Endothelial cell of umbilical vein (primary cell): Measurements from ENCODE around the gene SUMO4. TPM values are rescaled to one million over a fixed set of nuclear protein-coding genes. Genes with fewer than 3 reads are reported as not detected.

Experiments used
- BruUV-seq: library from RNA; stranded (reverse); fragments of 400-500 nt; replicated peaks from 2 replicates; lab custom pipeline; 2021; lab: Mats Ljungman, UMichigan
- CTCF ChIA-PET: fragments of 300-600, 350-600 bp; sonication (Branson Sonifier 250); formaldehyde crosslinking; loops from one replicate; lab custom pipeline; 2021; ENCODE audit warnings: antibody characterized with exemption, inconsistent platforms; lab: Charles Lee
- POLR2A ChIA-PET: fragments of 300-600, 350-600 bp; sonication (Branson Sonifier 250); formaldehyde crosslinking; loops from one replicate; lab custom pipeline; 2021; ENCODE audit warnings: antibody characterized with exemption, inconsistent platforms; lab: Charles Lee
- DNase-seq: peaks from one replicate; pipeline ENCODE4 v3.0.0-alpha.2; 2011; ENCODE audit warnings: low read depth, low spot score
- FAIRE-seq: peaks from 2 replicates; lab custom pipeline; 2011; peaks lifted over from hg19 to GRCh38; lab: Jason Lieb, UNC
- H2AFZ ChIP-seq: 2 replicates; pipeline ENCODE4 v1.6.0; 2012; ENCODE audit warnings: low read depth, low read length, control low read depth, inconsistent platforms
- H3K27ac ChIP-seq: 2 replicates; pipeline ENCODE4 v1.5.1; 2011; ENCODE audit warnings: low read depth, mild to moderate bottlenecking, control low read depth, low read length, moderate library complexity; ENCODE audit not compliant: insufficient read depth
- H3K27me3 ChIP-seq, 2 experiments: 2 replicates each; pipeline versions ENCODE4 v1.6.0 to v1.6.1; 2011; ENCODE audit warnings: low read length in 2 of 2, mixed read lengths in 1 of 2; ENCODE audit not compliant: control insufficient read depth in 2 of 2, insufficient read depth in 2 of 2
- H3K36me3 ChIP-seq, 2 experiments: 2 replicates in 1 of 2; 3 replicates in 1 of 2; pipeline ENCODE4 v1.5.1; 2011; ENCODE audit warnings: low read length in 2 of 2, mild to moderate bottlenecking in 1 of 2, moderate library complexity in 1 of 2; ENCODE audit not compliant: control insufficient read depth in 2 of 2, insufficient read depth in 2 of 2; ENCODE audit errors: extremely low read depth in 1 of 2
- H3K4me1 ChIP-seq: 3 replicates; pipeline ENCODE4 v1.5.1; 2011; ENCODE audit warnings: mild to moderate bottlenecking, low read length; ENCODE audit not compliant: control insufficient read depth, insufficient read depth; ENCODE audit errors: extremely low read depth
- H3K4me2 ChIP-seq: 2 replicates; pipeline ENCODE4 v1.6.1; 2011; ENCODE audit warnings: low read length, control low read depth, mixed read lengths; ENCODE audit not compliant: insufficient read depth
- H3K4me3 ChIP-seq, 3 experiments: fragments of 200-600 bp in 1 of 3; sonication (generic), shearing (Covaris generic) in 1 of 3; replicated peaks in 1 of 3; 2 replicates each; pipeline ENCODE4 v1.5.1; 2011 to 2016; ENCODE audit warnings: control low read depth in 3 of 3, low read length in 3 of 3, mild to moderate bottlenecking in 2 of 3, inconsistent platforms in 1 of 3, low read depth in 1 of 3, moderate library complexity in 1 of 3; ENCODE audit not compliant: insufficient read depth in 1 of 3
- H3K79me2 ChIP-seq: 2 replicates; pipeline ENCODE4 v1.6.0; 2012; ENCODE audit warnings: low read length, inconsistent platforms; ENCODE audit not compliant: control insufficient read depth, insufficient read depth
- H3K9ac ChIP-seq: replicated peaks from 2 replicates; pipeline ENCODE3; 2011; ENCODE audit warnings: low read length, control low read depth; ENCODE audit not compliant: insufficient read depth; ENCODE audit errors: extremely low read depth
- H3K9me1 ChIP-seq: replicated peaks from 3 replicates; pipeline ENCODE4 v1.6.0; 2011; ENCODE audit warnings: mild to moderate bottlenecking, low read length; ENCODE audit not compliant: control insufficient read depth, insufficient read depth; ENCODE audit errors: extremely low read depth
- H3K9me3 ChIP-seq: replicated peaks from 2 replicates; pipeline ENCODE4 v1.5.1; 2012; ENCODE audit warnings: low read length, inconsistent platforms; ENCODE audit not compliant: control insufficient read depth, insufficient read depth
- H4K20me1 ChIP-seq: replicated peaks from 2 replicates; pipeline ENCODE3; 2011; ENCODE audit warnings: mild to moderate bottlenecking, low read length; ENCODE audit not compliant: control insufficient read depth, insufficient read depth; ENCODE audit errors: extremely low read depth
- CTCF ChIP-seq, 2 donors: IDR thresholded peaks; 1 replicate in 1 of 2; 2 replicates in 1 of 2; pipeline ENCODE4 v1.5.1; 2011; ENCODE audit warnings: low read length in 2 of 2, mild to moderate bottlenecking in 2 of 2, moderate library complexity in 2 of 2, control low read depth in 1 of 2, inconsistent platforms in 1 of 2, low read depth in 1 of 2; ENCODE audit not compliant: insufficient read depth in 1 of 2; ENCODE audit errors: extremely low read depth in 1 of 2
- EZH2 ChIP-seq: IDR thresholded peaks from 2 replicates; pipeline ENCODE4 v1.6.1; 2012; ENCODE audit warnings: borderline replicate concordance, low read depth, mild to moderate bottlenecking, moderate library complexity, low read length, inconsistent platforms; ENCODE audit not compliant: severe bottlenecking
- FOS ChIP-seq: IDR thresholded peaks from 2 replicates; pipeline ENCODE4 v1.6.1; 2011; ENCODE audit warnings: mild to moderate bottlenecking, low read length, moderate library complexity, borderline replicate concordance; ENCODE audit not compliant: insufficient read depth
- GATA2 ChIP-seq: IDR thresholded peaks from 2 replicates; pipeline ENCODE4 v1.7.0; 2011; ENCODE audit warnings: low read depth, mild to moderate bottlenecking, moderate library complexity, mixed read lengths, low read length; ENCODE audit not compliant: insufficient read length, insufficient read depth
- JUN ChIP-seq: IDR thresholded peaks from 2 replicates; pipeline ENCODE4 v1.6.1; 2011; ENCODE audit warnings: borderline replicate concordance, low read depth; ENCODE audit not compliant: insufficient read length, insufficient read depth
- MYC ChIP-seq: IDR thresholded peaks from one replicate; pipeline ENCODE4 v1.6.1; 2011; ENCODE audit warnings: mild to moderate bottlenecking, low read depth, low read length
- POLR2A ChIP-seq: IDR thresholded peaks from 2 replicates; pipeline ENCODE4 v1.6.1; 2012; ENCODE audit warnings: low read depth, mild to moderate bottlenecking, control low read depth, low read length
- POLR2AphosphoS5 ChIP-seq: IDR thresholded peaks from 2 replicates; pipeline ENCODE4 v1.6.1; 2012; ENCODE audit warnings: low read depth, mild to moderate bottlenecking, control low read depth, low read length, moderate library complexity; ENCODE audit not compliant: insufficient read depth
- dilution Hi-C: fragments of 300-500 bp; cut with MboI; formaldehyde crosslinking; loops from one replicate; pipeline ENCODE4 v1.15.0; 2019; ENCODE audit warnings: low sequenced_read_pairs; ENCODE audit not compliant: extremely low pct_ligation_motif_present
- intact Hi-C: fragments of 100-400 bp; cut with micrococcal nuclease; formaldehyde crosslinking; loops from one replicate; pipeline ENCODE4 v1.10.0; 2022
- polyA plus RNA-seq, 4 experiments: library from polyadenylated mRNA; depleted of rRNA in 3 of 4; stranded (reverse) in 3 of 4; unstranded in 1 of 4; fragments of >200 nt; gene quantifications; 2 replicates each; pipeline versions ENCODE4 v1.2.1 to v1.2.3, GENCODE V29; 2011 to 2012; ENCODE audit warnings: missing spikeins in 1 of 4
- total RNA-seq: library from RNA; stranded (reverse); gene quantifications from 2 replicates; pipeline ENCODE4 v1.2.3, GENCODE V29; 2021
- TF ChIP-seq, protein P1 (sequence below): IDR thresholded peaks from 2 replicates; pipeline ENCODE4 v1.6.1; 2011; ENCODE audit not compliant: insufficient read depth, insufficient read length

Gene SUMO4
- total and polyA plus RNA-seq, 2 donors (not counting 3 experiments of a cell fraction or from before 2014, with no cell fraction given) = 0.10 to 2.6 TPM

DNA sequence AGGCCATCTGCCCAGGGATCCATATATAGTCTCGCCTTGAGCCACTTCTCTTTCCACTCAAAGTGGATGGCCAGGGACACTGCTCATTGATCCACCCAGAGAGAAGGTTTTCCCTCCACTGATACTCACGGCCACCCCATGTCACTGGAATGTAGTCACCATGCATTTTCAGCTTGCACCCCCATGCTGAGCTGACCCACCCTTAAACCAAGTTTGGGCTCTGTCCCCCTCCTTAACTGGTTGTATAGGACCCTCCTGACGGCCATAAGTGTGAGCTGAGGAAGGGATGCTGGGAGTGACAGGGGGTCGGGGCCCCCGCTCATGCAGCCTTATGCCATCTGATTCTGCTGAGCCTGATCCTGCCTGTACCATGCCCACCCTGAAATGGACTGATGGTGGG, 25.7 kb downstream of the SUMO4 start:
- BruUV-seq = no TSS peak
- FAIRE-seq (no peak), DNase-seq (no peak)
- Histone ChIP-seq H3K27me3 (peaks cover 2 to 13% of the 10 kb centered on the region in 2 experiments), H3K4me2 (no peak overlapping the region), H3K36me3 (no peaks in the 10 kb centered on the region), H3K9me1 (no peaks in the 10 kb centered on the region), H4K20me1 (no peaks in the 10 kb centered on the region), H3K9me3 (no peaks in the 10 kb centered on the region), H3K27ac (no peak overlapping the region), H2AFZ (no peak overlapping the region), H3K4me3 (no peak overlapping the region), H3K9ac (no peak overlapping the region), H3K4me1 (no peaks in the 10 kb centered on the region), H3K79me2 (no peaks in the 10 kb centered on the region)
- CTCF ChIA-PET = interaction anchor here (1.0 to 1.1 kb wide), 3 partner anchors 341 to 397 kb away, joined by 3 to 6 read pairs (median 5); no protein-coding TSS in a partner anchor
- POLR2A ChIA-PET = interaction anchor here (0.6 kb wide), 1 partner anchor 9 kb away, joined by 3 read pairs; no protein-coding TSS in a partner anchor
- dilution Hi-C loops = no loop called here
- no peak for TF ChIP-seq POLR2A
- no peak for TF ChIP-seq FOS
- TF ChIP-seq GATA2 = no peak
- no peak for TF ChIP-seq MYC
- no peak for TF ChIP-seq POLR2AphosphoS5
- no peak for TF ChIP-seq CTCF (IDR thresholded peaks at IDR 0.05; ENCODE audit: extremely low read depth in 1 of 2, insufficient read depth in 1 of 2, low read depth in 1 of 2, low read length in 2 of 2)
- TF ChIP-seq EZH2 = no peak
- TF ChIP-seq, protein P1, sequence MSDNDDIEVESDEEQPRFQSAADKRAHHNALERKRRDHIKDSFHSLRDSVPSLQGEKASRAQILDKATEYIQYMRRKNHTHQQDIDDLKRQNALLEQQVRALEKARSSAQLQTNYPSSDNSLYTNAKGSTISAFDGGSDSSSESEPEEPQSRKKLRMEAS = no peak
- no peak for TF ChIP-seq JUN
- intact Hi-C loops = no loop called here
